H1 (cell line): ENCODE data around the gene SPOCK2. TPM values are rescaled to one million over a fixed set of nuclear protein-coding genes. Genes with fewer than 3 reads are reported as not detected.

Experiments
- CTCF ChIA-PET: fragments of 300-600 bp; sonication (Branson Sonifier 250); formaldehyde crosslinking; loops from one replicate; lab custom pipeline; 2021; ENCODE audit not compliant: partially characterized antibody; lab: Charles Lee
- POLR2A ChIA-PET: fragments of 300-600 bp; sonication (Branson Sonifier 250); formaldehyde crosslinking; loops from one replicate; lab custom pipeline; 2021; ENCODE audit warnings: inconsistent platforms; ENCODE audit not compliant: partially characterized antibody; lab: Charles Lee
- DNase-seq, 2 experiments: peaks; one replicate each; pipeline versions ENCODE4 v3.0.0 to v3.0.0-alpha.2; 2010 to 2022; ENCODE audit warnings: low spot score in 2 of 2, low read depth in 1 of 2, mixed read lengths in 1 of 2
- FAIRE-seq: peaks from 2 replicates; lab custom pipeline; 2011; peaks lifted over from hg19 to GRCh38; lab: Jason Lieb, UNC
- H2AFZ ChIP-seq: 2 replicates; pipeline ENCODE4 v1.8.1; 2012; ENCODE audit warnings: low read length, inconsistent platforms
- H2AK5ac ChIP-seq: 2 replicates; pipeline ENCODE4 v1.6.1; 2013; ENCODE audit warnings: low read depth, low read length
- H2BK120ac ChIP-seq: replicated peaks from 2 replicates; pipeline ENCODE3; 2013; ENCODE audit warnings: low read depth, low read length, inconsistent platforms
- H2BK12ac ChIP-seq: 2 replicates; pipeline ENCODE4 v1.6.1; 2013; ENCODE audit warnings: low read depth, low read length
- H2BK15ac ChIP-seq: 2 replicates; pipeline ENCODE4 v1.6.1; 2013; ENCODE audit warnings: low read length
- H2BK20ac ChIP-seq: 2 replicates; pipeline ENCODE4 v1.6.1; 2013; ENCODE audit warnings: low read length
- H2BK5ac ChIP-seq: 2 replicates; pipeline ENCODE4 v1.6.1; 2013; ENCODE audit warnings: low read depth, low read length
- H3K14ac ChIP-seq: 2 replicates; pipeline ENCODE4 v1.6.1; 2013; ENCODE audit warnings: inconsistent platforms; ENCODE audit not compliant: insufficient read length
- H3K18ac ChIP-seq: 2 replicates; pipeline ENCODE4 v1.6.1; 2013; ENCODE audit warnings: low read length; ENCODE audit errors: extremely low read depth
- H3K23ac ChIP-seq: 2 replicates; pipeline ENCODE4 v1.6.1; 2013; ENCODE audit warnings: inconsistent platforms; ENCODE audit not compliant: insufficient read length
- H3K23me2 ChIP-seq: 2 replicates; pipeline ENCODE4 v1.6.1; 2013; ENCODE audit warnings: low read depth, low read length
- H3K27ac ChIP-seq: 2 replicates; pipeline ENCODE4 v1.6.1; 2011; ENCODE audit warnings: low read depth, low read length, inconsistent platforms
- H3K27me3 ChIP-seq, 4 experiments: replicated peaks in 1 of 4; 1 replicate in 1 of 4; 2 replicates in 3 of 4; pipeline versions ENCODE4 v1.6.1 to v1.8.1; 2011 to 2013; ENCODE audit warnings: low read length in 3 of 4, mild to moderate bottlenecking in 3 of 4, inconsistent platforms in 2 of 4, mixed read lengths in 2 of 4, moderate library complexity in 1 of 4; ENCODE audit not compliant: control insufficient read depth in 3 of 4, insufficient read depth in 3 of 4; ENCODE audit errors: extremely low read depth in 1 of 4
- H3K36me3 ChIP-seq, 4 experiments: 2 replicates each; pipeline versions ENCODE4 v1.6.1 to v1.8.1; 2011 to 2013; ENCODE audit warnings: mild to moderate bottlenecking in 4 of 4, low read length in 3 of 4, moderate library complexity in 2 of 4, control low read depth in 1 of 4, inconsistent platforms in 1 of 4; ENCODE audit not compliant: insufficient read depth in 4 of 4, control insufficient read depth in 2 of 4
- H3K4ac ChIP-seq: replicated peaks from 2 replicates; pipeline ENCODE3; 2013; ENCODE audit warnings: low read length, low read depth, mixed read lengths, inconsistent platforms; ENCODE audit not compliant: insufficient read length
- H3K4me1 ChIP-seq, 4 experiments: replicated peaks in 1 of 4; 1 replicate in 1 of 4; 2 replicates in 3 of 4; pipeline versions ENCODE4 v1.6.1 to v1.8.1; 2011 to 2013; ENCODE audit warnings: low read length in 3 of 4, inconsistent platforms in 2 of 4, mixed read lengths in 1 of 4; ENCODE audit not compliant: insufficient read depth in 4 of 4, control insufficient read depth in 3 of 4
- H3K4me2 ChIP-seq, 2 experiments: 2 replicates each; pipeline versions ENCODE4 v1.6.1 to v1.8.1; 2011 to 2013; ENCODE audit warnings: low read depth in 2 of 2, low read length in 2 of 2, control low read depth in 1 of 2, inconsistent platforms in 1 of 2, mild to moderate bottlenecking in 1 of 2; ENCODE audit not compliant: insufficient read depth in 1 of 2
- H3K4me3 ChIP-seq, 4 experiments: fragments of 200-600, 300-600 bp in 1 of 4; sonication (generic), shearing (Covaris generic), sonication (Bioruptor Twin) in 1 of 4; 2 replicates each; pipeline versions ENCODE4 v1.5.1 to v1.8.1; 2011 to 2016; ENCODE audit warnings: low read length in 4 of 4, low read depth in 3 of 4, control low read depth in 2 of 4, inconsistent platforms in 2 of 4, mild to moderate bottlenecking in 2 of 4, mixed read lengths in 1 of 4, moderate library complexity in 1 of 4; ENCODE audit not compliant: insufficient read depth in 2 of 4; ENCODE audit errors: extremely low read depth in 1 of 4
- H3K56ac ChIP-seq: replicated peaks from 2 replicates; pipeline ENCODE3; 2013; ENCODE audit warnings: low read depth, mild to moderate bottlenecking, mixed read lengths, low read length, inconsistent platforms; ENCODE audit not compliant: insufficient read length
- H3K79me1 ChIP-seq: 2 replicates; pipeline ENCODE4 v1.6.1; 2013; ENCODE audit warnings: low read depth, low read length, control low read depth
- H3K79me2 ChIP-seq, 2 experiments: 2 replicates each; pipeline versions ENCODE4 v1.6.1 to v1.8.1; 2012 to 2013; ENCODE audit warnings: low read length in 2 of 2, mild to moderate bottlenecking in 2 of 2, inconsistent platforms in 1 of 2; ENCODE audit not compliant: insufficient read depth in 2 of 2, control insufficient read depth in 1 of 2
- H3K9ac ChIP-seq, 4 experiments: replicated peaks in 1 of 4; 1 replicate in 1 of 4; 2 replicates in 3 of 4; pipeline versions ENCODE4 v1.6.1 to v1.8.1; 2011 to 2013; ENCODE audit warnings: low read depth in 3 of 4, low read length in 3 of 4, control low read depth in 2 of 4, mild to moderate bottlenecking in 2 of 4, moderate library complexity in 2 of 4, inconsistent platforms in 1 of 4; ENCODE audit errors: extremely low read depth in 1 of 4
- H3K9me3 ChIP-seq, 2 experiments: 2 replicates each; pipeline versions ENCODE4 v1.6.1 to v1.8.1; 2012 to 2013; ENCODE audit warnings: mild to moderate bottlenecking in 2 of 2, moderate library complexity in 2 of 2, control low read depth in 1 of 2, inconsistent platforms in 1 of 2, low read depth in 1 of 2, low read length in 1 of 2, mixed read lengths in 1 of 2; ENCODE audit not compliant: insufficient read depth in 2 of 2
- H4K20me1 ChIP-seq, 2 experiments: replicated peaks in 1 of 2; 2 replicates each; pipeline versions ENCODE3 to v1.8.1; 2011 to 2013; ENCODE audit warnings: inconsistent platforms in 2 of 2, low read length in 2 of 2, mild to moderate bottlenecking in 1 of 2; ENCODE audit not compliant: insufficient read depth in 2 of 2, control insufficient read depth in 1 of 2
- H4K5ac ChIP-seq: 2 replicates; pipeline ENCODE4 v1.6.1; 2013; ENCODE audit warnings: low read length, low read depth, mixed read lengths, inconsistent platforms; ENCODE audit not compliant: insufficient read length
- H4K8ac ChIP-seq: 2 replicates; pipeline ENCODE4 v1.8.0; 2013; ENCODE audit warnings: mild to moderate bottlenecking, moderate library complexity, low read length, inconsistent platforms; ENCODE audit not compliant: insufficient read depth; ENCODE audit errors: extremely low read depth
- H4K91ac ChIP-seq: replicated peaks from 2 replicates; pipeline ENCODE3; 2013; ENCODE audit warnings: low read length, mixed read lengths, inconsistent platforms; ENCODE audit not compliant: insufficient read length
- CHD2 ChIP-seq: IDR thresholded peaks from 2 replicates; pipeline ENCODE4 v1.6.1; 2012; ENCODE audit warnings: low read length, improper control_type of control experiment
- EZH2 ChIP-seq: fragments of 200-600 bp; sonication (generic); IDR thresholded peaks from 2 replicates; pipeline ENCODE4 v1.7.1; 2012; ENCODE audit warnings: low read depth, mild to moderate bottlenecking, moderate library complexity, low read length, inconsistent platforms; ENCODE audit not compliant: severe bottlenecking
- HDAC2 ChIP-seq, 2 experiments: fragments of 300-600 bp in 1 of 2; sonication (generic) in 1 of 2; IDR thresholded peaks; 2 replicates each; pipeline ENCODE4 v1.6.1; 2011 to 2012; ENCODE audit warnings: low read depth in 2 of 2, low read length in 2 of 2, mild to moderate bottlenecking in 2 of 2, moderate library complexity in 2 of 2, borderline replicate concordance in 1 of 2, inconsistent platforms in 1 of 2
- JUN ChIP-seq: IDR thresholded peaks from 2 replicates; pipeline ENCODE4 v1.6.1; 2011; ENCODE audit warnings: low read depth, mild to moderate bottlenecking, improper control_type of control experiment, low read length
- KDM1A ChIP-seq: fragments of 200-600, 300-600 bp; sonication (generic); IDR thresholded peaks from 2 replicates; pipeline ENCODE4 v1.7.1; 2016; ENCODE audit warnings: mild to moderate bottlenecking, low read length, borderline replicate concordance
- KDM5A ChIP-seq: fragments of 200-600 bp; IDR thresholded peaks from 2 replicates; pipeline ENCODE4 v1.7.1; 2012; ENCODE audit warnings: mild to moderate bottlenecking, low read length, inconsistent platforms, mixed read lengths
- POLR2A ChIP-seq, 2 experiments: IDR thresholded peaks; 1 replicate in 1 of 2; 2 replicates in 1 of 2; pipeline ENCODE4 v1.6.1; 2011; ENCODE audit warnings: low read depth in 2 of 2, low read length in 2 of 2, mild to moderate bottlenecking in 2 of 2; ENCODE audit errors: control extremely low read depth in 1 of 2
- POLR2AphosphoS5 ChIP-seq: IDR thresholded peaks from 2 replicates; pipeline ENCODE4 v1.6.1; 2011; ENCODE audit warnings: low read depth, low read length
- TBP ChIP-seq: IDR thresholded peaks from 2 replicates; pipeline ENCODE4 v1.6.1; 2011; ENCODE audit warnings: low read depth, low read length, improper control_type of control experiment
- TEAD4 ChIP-seq: IDR thresholded peaks from 2 replicates; pipeline ENCODE4 v1.6.1; 2012; ENCODE audit warnings: low read depth, low read length, inconsistent platforms, mixed read lengths
- WGBS, 2 experiments: shearing (Covaris generic) in 1 of 2; methylation state at CpG; one replicate each; pipeline versions ENCODE4 v1.1.6 to v1.1.7; 2013 to 2015; ENCODE audit warnings: low lambda C conversion rate in 2 of 2, mixed read lengths in 2 of 2, inconsistent platforms in 1 of 2, low coverage in 1 of 2, missing lambda C conversion rate in 1 of 2; ENCODE audit not compliant: insufficient replicate concordance in 2 of 2, insufficient coverage in 1 of 2, insufficient read length in 1 of 2; ENCODE audit errors: extremely low coverage in 1 of 2, missing lambda C conversion rate in 1 of 2; 5-methylcytosine and 5-hydroxymethylcytosine counted together
- polyA plus RNA-seq, 7 experiments: library from polyadenylated mRNA; depleted of rRNA in 3 of 7; stranded (reverse) in 5 of 7; unstranded in 2 of 7; fragments of >200 nt in 5 of 7; fragments of 200-250 nt in 2 of 7; gene quantifications; 1 replicate in 5 of 7; 2 replicates in 1 of 7; 4 replicates in 1 of 7; pipeline versions ENCODE4 v1.2.1 to v1.2.3, GENCODE V29; 2011 to 2013; ENCODE audit warnings: missing spikeins in 2 of 7, mixed read lengths in 2 of 7
- total RNA-seq: library from RNA; stranded (reverse); fragmentation: NEBNext Ultra II Directional; extraction: Animal tissue kit (Norgen Biotek cat#: 25700); gene quantifications from 2 replicates; pipeline ENCODE4 v1.2.1, GENCODE V29; 2021
- TF ChIP-seq, protein P1 (sequence below): IDR thresholded peaks from 2 replicates; pipeline ENCODE4 v1.6.1; 2012; ENCODE audit warnings: inconsistent platforms
- TF ChIP-seq, protein P2 (sequence below): IDR thresholded peaks from 2 replicates; pipeline ENCODE4 v1.6.1; 2012; ENCODE audit warnings: inconsistent platforms

The SPOCK2 gene
- total and polyA plus RNA-seq, 2 of the 8 experiments (the other 6 are each of a cell fraction or from before 2014, with no cell fraction given): 1.5 to 1.9 TPM

- no peaks in the 10 kb centered on the region for H4K20me1 ChIP-seq
- H3K9ac ChIP-seq: no peak overlapping the region
- H3K9me3 ChIP-seq: no peaks in the 10 kb centered on the region
- no peak overlapping the region for H3K4me2 ChIP-seq
- H3K27me3 ChIP-seq: no peaks in the 10 kb centered on the region
- H2BK5ac ChIP-seq: no peak overlapping the region
- ChIA-PET CTCF (interaction anchor here (0.8 to 10.2 kb wide), 11 partner anchors 10 to 256 kb away, joined by 3 to 100 read pairs (median 6); no protein-coding TSS in a partner anchor), POLR2A (interaction anchor here (1.3 kb wide), 1 partner anchor 201 kb away, joined by 6 read pairs; the partner anchor contains the start of gene DDIT4)
- H3K18ac ChIP-seq: no peak overlapping the region
- no peak overlapping the region for H3K56ac ChIP-seq
- H4K8ac ChIP-seq: no peak overlapping the region
- no peak overlapping the region for H3K4me3 ChIP-seq
- H2AK5ac ChIP-seq: no peak overlapping the region
- H2BK15ac ChIP-seq: no peak overlapping the region
- no peak overlapping the region for H3K14ac ChIP-seq
- no peak overlapping the region for H2AFZ ChIP-seq
- WGBS, 2 experiments: 86% methylated on average over 5 of the region's 5 CpGs; no CpG with 5 or more reads in 1 of the 2 experiments
- H4K91ac ChIP-seq: no peak overlapping the region
- DNase-seq (no peak), FAIRE-seq (no peak)
- peaks cover 0 to 3% (median 0%) of the 10 kb centered on the region in 4 experiments; a peak in 3 of 7 replicates for H3K4me1 ChIP-seq
- no peak overlapping the region for H3K4ac ChIP-seq
- H3K23ac ChIP-seq: no peak overlapping the region
- no peaks in the 10 kb centered on the region for H3K79me2 ChIP-seq
- H3K36me3 ChIP-seq: no peaks in the 10 kb centered on the region
- H3K27ac ChIP-seq: no peak overlapping the region
- no peaks in the 10 kb centered on the region for H3K23me2 ChIP-seq
- no peak overlapping the region for H4K5ac ChIP-seq
- no peak overlapping the region for H2BK120ac ChIP-seq
- no peak overlapping the region for H2BK12ac ChIP-seq
- no peak overlapping the region for H2BK20ac ChIP-seq
- no peaks in the 10 kb centered on the region for H3K79me1 ChIP-seq
- no peak for TF ChIP-seq POLR2A (IDR thresholded peaks at IDR 0.05; ENCODE audit: control extremely low read depth in 1 of 2, low read depth in 2 of 2, low read length in 2 of 2)
- no peak for TF ChIP-seq KDM5A
- TF ChIP-seq TEAD4: no peak
- TF ChIP-seq CHD2: no peak
- TF ChIP-seq EZH2: no peak
- TF ChIP-seq, protein P1, sequence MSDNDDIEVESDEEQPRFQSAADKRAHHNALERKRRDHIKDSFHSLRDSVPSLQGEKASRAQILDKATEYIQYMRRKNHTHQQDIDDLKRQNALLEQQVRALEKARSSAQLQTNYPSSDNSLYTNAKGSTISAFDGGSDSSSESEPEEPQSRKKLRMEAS: no peak
- no peak for TF ChIP-seq POLR2AphosphoS5
- TF ChIP-seq, protein P2, sequence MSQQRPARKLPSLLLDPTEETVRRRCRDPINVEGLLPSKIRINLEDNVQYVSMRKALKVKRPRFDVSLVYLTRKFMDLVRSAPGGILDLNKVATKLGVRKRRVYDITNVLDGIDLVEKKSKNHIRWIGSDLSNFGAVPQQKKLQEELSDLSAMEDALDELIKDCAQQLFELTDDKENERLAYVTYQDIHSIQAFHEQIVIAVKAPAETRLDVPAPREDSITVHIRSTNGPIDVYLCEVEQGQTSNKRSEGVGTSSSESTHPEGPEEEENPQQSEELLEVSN: no peak
- no peak for TF ChIP-seq TBP
- TF ChIP-seq HDAC2 (IDR thresholded peaks at IDR 0.05; ENCODE audit: borderline replicate concordance in 1 of 2, low read depth in 2 of 2, low read length in 2 of 2): no peak
- TF ChIP-seq KDM1A: no peak
- TF ChIP-seq JUN: no peak
These were observed 15.7 kb downstream of the SPOCK2 start for GRCh38 chr10:72072639-72073038.
